Measurements from ENCODE around the gene ARHGAP31.
A peak's percentile ranks its signal among the peaks of the same experiment; 100 is the strongest.
"Not testable (repeated sequence)": the region's sequence is repeated elsewhere in the genome, so short reads cannot be mapped to it uniquely, and the experiment has no call there.

The ARHGAP31 gene

DNA sequence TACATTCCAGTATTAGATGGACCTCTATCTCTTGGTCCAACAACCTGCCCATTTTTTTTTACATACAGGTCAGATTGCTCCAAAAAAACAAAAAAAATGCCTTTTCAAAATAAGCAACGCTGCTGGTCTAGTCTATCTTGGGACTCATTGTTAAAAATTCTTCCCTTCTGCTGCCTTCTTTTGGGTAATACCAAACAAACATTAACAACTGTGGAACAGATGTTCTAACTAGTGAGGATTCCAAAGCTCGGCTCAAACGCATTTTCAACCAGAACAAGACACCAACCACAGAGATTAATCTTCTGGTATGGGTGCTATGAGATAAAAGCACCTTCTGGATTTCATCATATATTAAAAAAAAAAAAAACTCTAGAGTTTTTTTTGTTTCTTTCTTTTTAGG lies 24.7 kb downstream of the ARHGAP31 start:
- Histone ChIP-seq H3K4me2 (no peak overlapping the region), H3K4me1 (peaks cover 22% of the 10 kb centered on the region), H3K9me3 (no peaks in the 10 kb centered on the region), H3K9ac (no peak overlapping the region), H3K4me3 (no peak overlapping the region), H3K27me3 (no peaks in the 10 kb centered on the region), H4K20me1 (no peaks in the 10 kb centered on the region), H3K27ac (no peak overlapping the region), H3K36me3 (no peaks in the 10 kb centered on the region)
- no peak for TF ChIP-seq Cebpa-rat (IDR thresholded peaks at IDR 0.05)

DNA sequence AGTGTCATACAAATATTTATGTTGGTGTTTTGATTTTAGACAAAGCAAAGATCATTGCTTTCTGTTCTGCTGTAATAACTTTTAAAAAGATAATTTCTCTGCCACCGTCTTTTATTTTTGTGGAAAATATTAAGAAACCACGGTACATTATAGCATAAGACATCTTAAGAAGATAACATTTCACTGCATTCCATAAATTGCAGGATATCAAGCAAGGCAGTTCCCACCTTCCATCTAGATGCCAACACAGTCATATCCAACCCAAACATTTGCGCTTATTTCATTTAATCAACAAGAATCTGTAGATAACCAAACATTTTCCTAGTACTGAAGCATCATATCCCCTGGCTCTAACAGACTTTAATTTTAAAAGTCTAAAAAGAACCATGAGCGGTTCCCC lies 25.1 kb downstream of the ARHGAP31 start:
- Histone ChIP-seq H3K4me2 (no peak overlapping the region), H4K20me1 (no peaks in the 10 kb centered on the region), H3K27ac (no peak overlapping the region), H3K27me3 (no peaks in the 10 kb centered on the region), H3K4me3 (no peak overlapping the region), H3K4me1 (peaks cover 25% of the 10 kb centered on the region), H3K9ac (no peak overlapping the region), H3K36me3 (no peaks in the 10 kb centered on the region), H3K9me3 (no peaks in the 10 kb centered on the region)
- no peak for TF ChIP-seq Cebpa-rat (IDR thresholded peaks at IDR 0.05)

DNA sequence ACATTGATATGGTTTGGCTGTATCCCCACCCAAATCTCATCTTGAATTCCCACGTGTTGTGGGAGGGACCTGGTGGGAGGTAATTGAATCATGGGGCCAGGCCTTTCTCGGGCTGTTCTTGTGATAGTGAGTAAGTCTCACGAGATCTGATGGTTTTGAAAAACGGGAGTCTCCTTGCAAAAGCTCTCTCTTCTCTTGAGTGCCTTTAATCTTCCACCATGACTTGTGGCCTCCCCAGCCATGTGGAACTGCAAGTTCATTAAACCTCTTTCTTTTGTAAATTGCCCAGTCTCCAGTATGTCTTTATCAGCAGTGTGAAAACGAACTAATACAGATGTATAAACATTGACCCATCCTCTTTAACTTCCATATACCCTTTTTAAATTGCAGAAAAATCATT lies 26.6 kb downstream of the ARHGAP31 start:
- Histone ChIP-seq H3K4me1 (peaks cover 25% of the 10 kb centered on the region), H3K4me2 (0 out of 2 replicates have a peak overlapping the region, but pooled peaks have one; percentile 2)

DNA sequence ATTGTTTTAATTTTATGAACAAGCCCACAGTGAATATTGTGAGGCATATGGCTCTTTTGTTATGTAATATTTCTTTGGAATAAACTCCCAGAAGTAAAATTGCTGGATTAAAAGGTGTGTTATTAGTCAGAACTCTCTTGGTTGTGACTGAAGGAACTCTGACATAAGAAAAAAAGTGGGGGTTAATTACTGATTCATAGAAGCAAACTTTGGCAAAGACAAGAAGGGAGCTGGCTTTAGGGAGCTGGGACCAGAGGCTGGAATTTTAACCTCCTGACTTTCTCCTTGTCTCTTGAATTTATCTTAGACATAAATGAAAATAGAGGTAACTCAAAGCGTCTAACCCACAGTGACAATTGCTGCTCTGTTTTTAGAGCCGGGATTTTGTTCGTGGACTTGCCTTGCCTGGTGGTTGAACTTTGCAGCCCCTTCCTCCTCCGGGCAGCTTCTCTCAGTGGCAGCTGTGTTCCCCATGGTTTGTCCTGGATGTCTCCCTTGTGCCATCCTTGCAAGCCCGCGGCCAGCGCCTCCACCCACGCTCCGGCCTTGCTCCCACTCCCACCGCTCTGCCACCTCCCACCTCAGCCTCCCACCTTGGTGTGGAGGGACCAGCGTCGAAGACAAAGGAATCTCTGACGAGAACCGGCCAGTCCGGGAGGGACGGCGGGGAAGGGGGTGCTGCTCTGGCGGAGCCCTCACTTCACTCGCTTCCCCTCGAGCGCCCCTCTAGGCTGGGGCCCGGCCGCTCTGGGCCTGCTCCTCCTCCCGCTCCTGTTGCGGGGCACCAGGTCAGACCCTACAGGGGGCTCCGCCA lies 28.0 kb downstream of the ARHGAP31 start:
- no peak for TF ChIP-seq Cebpa-rat (IDR thresholded peaks at IDR 0.05)

More for the DNA sequence above, 26.6 kb downstream of the ARHGAP31 start:
- not testable (repeated sequence) for H3K4me3 ChIP-seq, H3K27me3 ChIP-seq, H3K9ac ChIP-seq, H3K9me3 ChIP-seq, H3K36me3 ChIP-seq, H3K27ac ChIP-seq, H4K20me1 ChIP-seq

DNA sequence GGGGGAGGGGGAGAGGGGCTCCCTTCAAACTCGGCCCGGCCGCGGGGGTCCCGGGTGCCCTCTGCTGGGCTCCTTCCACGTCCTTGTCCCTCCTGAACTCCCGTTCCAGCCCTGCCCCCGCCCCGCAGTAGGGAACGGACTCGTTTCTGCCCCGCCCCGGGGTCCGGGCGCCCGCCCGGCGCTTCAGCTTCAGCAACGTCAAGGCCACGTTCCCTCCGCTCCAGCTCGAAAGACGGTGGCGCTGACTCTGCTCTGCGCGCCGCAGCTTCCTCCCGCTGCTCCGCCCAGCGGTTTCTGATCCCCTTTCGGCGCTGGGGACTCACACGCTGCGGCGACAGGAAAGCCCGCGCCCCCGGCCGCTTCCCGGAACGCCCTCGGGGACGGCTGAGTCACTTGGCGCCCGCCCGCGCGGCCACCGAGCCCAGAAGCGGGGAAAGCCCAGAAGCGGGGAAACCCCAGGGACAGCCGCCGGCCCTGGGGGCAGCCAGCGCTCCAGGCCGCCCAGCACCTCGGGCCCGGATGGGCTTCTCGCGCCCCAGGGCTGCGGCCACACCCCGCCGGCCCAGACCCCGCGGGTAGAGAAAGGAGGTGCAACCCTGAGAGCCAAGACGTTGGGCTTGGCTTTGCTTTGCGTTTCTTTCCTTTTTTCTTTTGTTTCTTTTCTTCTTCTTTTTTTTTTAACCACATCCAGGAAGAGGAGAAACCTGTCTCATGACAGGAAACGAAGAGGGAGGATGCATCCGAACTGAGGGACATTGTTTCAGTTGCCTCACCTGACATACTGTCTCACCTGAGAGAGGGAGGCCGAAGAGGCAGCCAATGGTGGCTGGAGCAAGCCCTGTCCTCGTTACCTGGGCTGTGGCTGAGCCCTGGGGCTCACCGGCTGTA lies 28.9 kb downstream of the ARHGAP31 start:
- peaks cover 25% of the 10 kb centered on the region for H3K4me1 ChIP-seq
- no peaks in the 10 kb centered on the region for H3K36me3 ChIP-seq
- peak overlapping the region; percentile 89 for H3K4me2 ChIP-seq
- no peaks in the 10 kb centered on the region for H4K20me1 ChIP-seq
- peak overlapping the region; percentile 76 for H3K4me3 ChIP-seq
- H3K9me3 ChIP-seq: no peaks in the 10 kb centered on the region
- no peak for TF ChIP-seq Cebpa-rat (IDR thresholded peaks at IDR 0.05)
- no peaks in the 10 kb centered on the region for H3K27me3 ChIP-seq
- peak overlapping the region; percentile 90 for H3K9ac ChIP-seq
- H3K27ac ChIP-seq: peak overlapping the region; percentile 97

More for the DNA sequence above, 28.0 kb downstream of the ARHGAP31 start:
- no peaks in the 10 kb centered on the region for H3K27me3 ChIP-seq
- peak overlapping the region; percentile 89 for H3K4me2 ChIP-seq
- peaks cover 25% of the 10 kb centered on the region for H3K4me1 ChIP-seq
- H4K20me1 ChIP-seq: no peaks in the 10 kb centered on the region
- no peaks in the 10 kb centered on the region for H3K9me3 ChIP-seq
- peak overlapping the region; percentile 97 for H3K27ac ChIP-seq
- H3K4me3 ChIP-seq: peak overlapping the region; percentile 76
- H3K9ac ChIP-seq: peak overlapping the region; percentile 90
- H3K36me3 ChIP-seq: no peaks in the 10 kb centered on the region

DNA sequence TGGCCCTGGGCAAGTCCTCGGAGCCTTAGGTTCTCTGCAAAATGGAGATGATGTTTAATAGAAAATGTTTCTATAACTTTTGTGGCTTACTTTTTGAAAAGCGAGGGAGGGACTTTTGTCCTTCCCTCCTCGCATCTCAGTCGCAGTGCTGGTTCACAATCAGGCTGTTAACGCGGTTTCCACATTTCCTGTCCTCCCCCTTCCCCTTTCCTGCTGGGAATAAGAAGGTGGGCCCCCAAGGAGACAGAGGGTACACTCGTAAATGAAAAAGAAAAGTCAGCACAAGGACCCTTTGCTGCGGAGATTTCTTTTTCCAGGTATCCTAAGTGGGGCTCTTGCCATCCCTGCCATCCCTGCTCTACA lies 29.5 kb downstream of the ARHGAP31 start:
- Histone ChIP-seq H4K20me1 (no peaks in the 10 kb centered on the region), H3K4me1 (peaks cover 25% of the 10 kb centered on the region), H3K9me3 (no peaks in the 10 kb centered on the region), H3K4me2 (peak overlapping the region; percentile 89), H3K9ac (peak overlapping the region; percentile 90), H3K27ac (peak overlapping the region; percentile 97), H3K36me3 (no peaks in the 10 kb centered on the region), H3K27me3 (no peaks in the 10 kb centered on the region), H3K4me3 (peak overlapping the region; percentile 76)
- no peak for TF ChIP-seq Cebpa-rat (IDR thresholded peaks at IDR 0.05)

DNA sequence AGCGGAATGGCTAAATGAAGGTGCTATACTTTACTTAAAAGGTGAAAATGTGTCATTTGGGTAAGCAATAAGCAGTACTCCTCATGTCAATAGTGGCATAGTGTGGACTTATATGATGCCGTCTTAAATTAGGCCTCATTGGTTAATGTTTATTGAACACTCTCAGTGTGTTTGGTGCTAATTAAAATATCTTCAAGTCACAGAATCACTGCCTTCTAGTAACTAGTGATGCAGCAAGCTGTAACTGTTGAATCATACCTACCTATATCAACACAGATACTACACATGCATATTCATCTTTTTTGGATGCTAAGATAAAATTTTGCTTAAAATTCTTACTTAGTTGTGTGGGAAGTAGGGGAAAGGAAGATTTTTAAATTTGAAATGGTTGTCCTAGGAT lies 30.7 kb downstream of the ARHGAP31 start:
- Histone ChIP-seq H4K20me1 (no peaks in the 10 kb centered on the region), H3K4me3 (no peak overlapping the region), H3K9ac (no peak overlapping the region), H3K4me2 (no peak overlapping the region), H3K27ac (no peak overlapping the region), H3K4me1 (peaks cover 25% of the 10 kb centered on the region), H3K9me3 (no peaks in the 10 kb centered on the region), H3K36me3 (no peaks in the 10 kb centered on the region), H3K27me3 (no peaks in the 10 kb centered on the region)
- TF ChIP-seq Cebpa-rat (IDR thresholded peaks at IDR 0.05): no peak

DNA sequence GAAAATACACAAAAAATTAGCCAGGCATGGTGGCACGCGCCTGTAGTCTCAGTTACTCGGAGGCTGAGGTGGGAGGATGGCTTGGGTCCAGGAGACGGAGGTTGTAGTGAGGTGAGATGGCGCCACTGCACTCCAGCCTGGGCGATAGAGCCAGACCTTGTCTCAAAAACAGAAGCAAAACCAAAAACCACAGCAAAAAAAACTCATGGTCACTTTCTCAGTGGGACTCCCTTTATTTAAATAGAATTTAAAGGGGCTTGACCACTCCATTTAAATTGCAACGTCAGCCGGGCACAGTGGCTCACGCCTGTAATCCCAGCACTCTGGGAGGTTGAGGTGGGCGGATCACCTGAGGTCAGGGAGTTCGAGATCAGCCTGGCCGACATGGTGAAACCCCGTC lies 32.8 kb downstream of the ARHGAP31 start:
- H3K27me3 ChIP-seq: no peaks in the 10 kb centered on the region

DNA sequence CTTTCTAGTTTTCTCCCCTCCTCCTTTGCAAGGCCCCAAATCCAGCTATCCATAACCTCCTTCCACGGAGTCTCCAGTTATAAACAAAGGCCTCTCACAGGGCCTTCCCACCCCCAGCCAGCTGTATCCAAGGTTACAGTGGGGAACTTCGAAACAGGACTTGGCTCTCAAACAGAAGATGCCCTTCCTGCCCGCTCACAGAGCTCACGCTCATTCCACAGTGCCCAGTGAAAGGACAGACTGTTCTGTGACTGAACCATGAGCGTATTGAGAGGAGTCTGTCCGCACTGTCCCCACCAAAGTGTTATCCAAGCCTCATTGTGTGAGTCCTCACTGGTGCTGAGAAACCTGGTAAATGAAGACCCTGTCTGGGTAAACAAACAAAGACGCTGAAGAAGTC lies 35.4 kb downstream of the ARHGAP31 start:
- no peak overlapping the region for H3K27ac ChIP-seq
- no peaks in the 10 kb centered on the region for H3K9me3 ChIP-seq
- no peaks in the 10 kb centered on the region for H3K36me3 ChIP-seq
- no peak for TF ChIP-seq Cebpa-rat (IDR thresholded peaks at IDR 0.05)
- no peaks in the 10 kb centered on the region for H3K27me3 ChIP-seq
- H3K9ac ChIP-seq: no peak overlapping the region
- H3K4me1 ChIP-seq: no peaks in the 10 kb centered on the region
- no peak overlapping the region for H3K4me2 ChIP-seq
- no peaks in the 10 kb centered on the region for H4K20me1 ChIP-seq
- no peak overlapping the region for H3K4me3 ChIP-seq

More for the DNA sequence above, 32.8 kb downstream of the ARHGAP31 start:
- no peak overlapping the region for H3K9ac ChIP-seq
- no peak overlapping the region for H3K4me2 ChIP-seq
- H3K36me3 ChIP-seq: no peaks in the 10 kb centered on the region
- no peaks in the 10 kb centered on the region for H4K20me1 ChIP-seq
- H3K4me1 ChIP-seq: peaks cover 14% of the 10 kb centered on the region
- TF ChIP-seq Cebpa-rat (IDR thresholded peaks at IDR 0.05): no peak
- H3K9me3 ChIP-seq: no peaks in the 10 kb centered on the region
- H3K4me3 ChIP-seq: no peak overlapping the region
- H3K27ac ChIP-seq: no peak overlapping the region

DNA sequence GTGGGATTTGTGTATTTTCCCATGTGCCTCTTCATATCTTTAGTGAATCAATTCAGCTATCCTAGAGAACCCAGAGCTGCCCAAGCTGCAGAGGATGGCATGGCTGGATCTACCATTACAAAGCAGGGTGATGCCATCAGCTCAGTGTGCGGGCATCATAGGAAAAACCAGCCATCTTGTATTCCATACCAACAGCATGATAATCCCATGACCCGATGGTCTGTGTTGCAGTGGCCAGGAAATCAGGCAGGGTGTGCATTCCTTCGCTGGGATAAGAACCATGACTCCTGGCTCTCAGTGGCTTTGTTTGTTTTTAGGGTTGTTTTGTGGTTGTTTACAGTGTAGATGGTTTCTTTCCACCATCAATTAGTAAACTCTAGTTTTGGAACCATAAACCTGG lies 36.0 kb downstream of the ARHGAP31 start:
- H3K4me1 ChIP-seq: no peaks in the 10 kb centered on the region
- no peak overlapping the region for H3K9ac ChIP-seq
- no peak overlapping the region for H3K4me3 ChIP-seq

More for the DNA sequence above, 36.0 kb downstream of the ARHGAP31 start:
- Histone ChIP-seq H4K20me1 (no peaks in the 10 kb centered on the region), H3K4me2 (no peak overlapping the region), H3K9me3 (no peaks in the 10 kb centered on the region), H3K27ac (no peak overlapping the region), H3K27me3 (no peaks in the 10 kb centered on the region), H3K36me3 (no peaks in the 10 kb centered on the region)
- no peak for TF ChIP-seq Cebpa-rat (IDR thresholded peaks at IDR 0.05)
